Measurements from ENCODE around the gene GASK1A.

The GASK1A gene

DNA sequence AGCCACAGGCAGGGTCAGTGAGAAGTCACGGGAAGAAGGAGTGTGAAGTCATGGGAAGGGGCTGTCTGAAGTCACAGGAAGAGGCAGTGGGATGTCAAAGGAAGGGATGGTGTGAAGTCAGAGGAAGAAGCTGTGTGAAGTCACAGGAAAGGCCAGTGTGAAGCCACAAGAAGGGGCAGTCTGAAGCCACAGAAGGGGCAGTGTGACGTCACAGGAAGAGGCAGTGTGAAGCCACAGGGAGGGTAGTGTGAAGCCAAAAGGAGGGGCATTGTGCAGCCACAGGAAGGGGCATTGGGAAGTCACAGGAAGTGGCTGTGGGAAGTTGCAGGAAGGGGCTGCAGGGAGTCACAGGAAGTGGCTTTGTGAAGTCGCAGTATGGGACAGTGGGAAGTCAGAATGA is 35.1 kb downstream of the GASK1A start:
- ATAC-seq (no peak), DNase-seq (no peak)

DNA sequence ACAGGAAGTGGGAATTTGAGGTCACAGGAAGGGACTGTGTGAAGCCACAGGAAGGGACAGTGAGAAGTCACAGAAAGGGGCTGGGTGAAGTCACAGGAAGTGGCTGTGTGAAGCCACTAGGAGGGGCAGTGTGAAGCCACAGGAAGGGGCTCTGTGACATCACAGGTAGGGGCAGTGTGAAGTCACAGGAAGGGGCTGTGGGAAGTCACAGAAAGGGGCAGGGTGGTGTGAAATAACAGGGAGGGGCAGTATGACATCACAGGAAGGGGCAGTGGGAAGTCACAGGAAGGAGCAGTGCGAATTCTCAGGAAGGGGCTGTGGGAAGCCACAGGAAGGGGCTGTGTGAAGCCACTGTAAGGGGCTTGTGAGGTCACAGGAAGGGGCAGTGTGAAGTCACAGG is 35.8 kb downstream of the GASK1A start:
- ATAC-seq (no peak), DNase-seq (no peak)

DNA sequence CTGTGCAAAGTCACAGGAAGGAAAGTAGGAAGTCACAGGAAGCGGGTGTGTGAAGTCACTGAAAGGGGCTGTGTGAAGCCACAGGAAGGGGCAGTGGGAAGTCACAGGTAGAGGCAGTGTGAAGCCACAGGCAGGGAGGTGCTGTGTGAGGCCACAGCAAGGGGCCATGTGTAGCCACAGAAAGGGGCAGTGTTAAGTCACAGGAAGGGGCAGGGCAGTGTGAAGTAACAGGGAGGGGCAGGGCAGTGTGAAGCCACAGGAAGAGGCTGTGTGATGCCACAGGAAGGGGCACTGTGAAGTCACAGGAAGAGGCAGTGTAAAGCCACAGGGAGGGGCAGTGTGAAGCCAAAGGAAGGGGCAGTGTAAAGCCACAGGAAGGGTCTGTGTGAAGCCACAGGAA is 36.5 kb downstream of the GASK1A start:
- DNase-seq = no peak
- no peak for ATAC-seq

DNA sequence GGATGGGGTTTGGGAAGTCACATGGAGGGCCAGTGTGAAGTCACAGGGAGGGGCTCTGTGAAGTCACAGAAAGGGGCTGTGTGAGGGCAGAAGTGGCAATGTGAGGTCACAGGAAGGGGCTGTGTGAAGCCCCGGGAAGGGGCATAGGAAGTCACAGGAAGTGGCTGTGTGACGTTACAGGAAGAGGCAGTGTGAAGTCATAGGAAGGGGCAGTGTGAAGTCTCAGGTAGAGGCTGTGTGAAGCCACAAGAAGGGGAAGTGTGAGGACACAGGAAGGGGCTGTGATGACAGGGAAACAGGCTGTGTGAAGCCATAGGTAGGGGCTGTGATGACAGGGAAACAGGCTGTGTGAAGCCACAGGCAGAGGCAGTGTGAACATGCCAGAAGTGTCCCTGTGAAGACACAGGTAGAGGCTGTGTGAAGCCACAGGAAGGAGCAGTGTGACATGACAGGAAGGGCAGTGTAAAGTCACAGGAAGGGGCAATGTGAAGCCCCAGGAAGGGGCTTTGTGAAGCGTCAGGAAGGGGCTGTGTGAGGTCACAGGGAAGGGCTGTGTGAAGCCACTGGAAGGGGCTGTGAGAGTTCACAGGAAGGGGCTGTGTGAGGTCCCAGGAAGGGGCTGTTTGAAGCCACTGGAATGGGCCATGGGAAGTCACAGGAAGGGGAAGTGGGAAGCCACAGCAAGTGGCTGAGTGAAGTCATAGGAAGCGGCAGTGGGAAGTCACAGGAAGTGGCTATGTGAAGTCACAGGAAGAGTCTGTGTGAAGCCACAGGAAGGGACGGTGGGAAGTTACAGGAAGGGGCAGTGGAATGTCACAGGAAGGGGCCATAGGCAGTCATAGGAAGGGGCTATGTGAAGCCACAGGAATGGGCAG is 37.1 kb downstream of the GASK1A start:
- no peak for ATAC-seq
- no peak for DNase-seq

- no peak for DNase-seq
- no peak for ATAC-seq
Measured at GRCh38 chr3:43017004-43017403, 37.9 kb downstream of the GASK1A start.

DNA sequence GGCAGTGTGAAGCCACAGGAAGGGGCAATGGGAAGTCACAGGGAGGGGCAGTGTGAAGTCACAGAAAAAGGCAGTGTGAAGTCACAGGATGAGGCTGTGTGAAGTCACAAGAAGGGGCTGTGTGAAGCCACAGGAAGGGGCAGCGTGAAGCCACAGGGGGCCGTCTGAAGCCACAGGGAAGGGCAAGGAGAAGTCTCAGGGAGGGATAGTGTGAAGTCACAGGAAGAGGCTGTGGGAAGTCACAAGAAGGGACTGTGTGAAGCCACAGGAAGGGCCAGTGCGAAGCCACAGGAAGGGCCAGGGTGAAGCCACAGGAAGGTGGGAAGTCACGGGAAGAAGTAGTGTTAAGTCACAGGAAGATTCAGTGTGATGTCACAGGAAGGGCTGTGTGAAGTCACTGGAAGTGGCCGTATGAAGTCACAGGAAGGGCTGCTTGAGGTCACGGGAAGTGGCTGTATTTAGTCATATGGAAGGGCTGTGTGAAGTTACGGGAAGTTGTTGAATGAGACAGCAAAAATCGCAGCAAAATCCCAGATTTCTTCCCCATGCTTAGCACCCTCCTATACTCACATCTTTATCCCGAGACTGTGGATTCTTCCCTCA is 38.6 kb downstream of the GASK1A start:
- no peak for ATAC-seq
- no peak for DNase-seq

DNA sequence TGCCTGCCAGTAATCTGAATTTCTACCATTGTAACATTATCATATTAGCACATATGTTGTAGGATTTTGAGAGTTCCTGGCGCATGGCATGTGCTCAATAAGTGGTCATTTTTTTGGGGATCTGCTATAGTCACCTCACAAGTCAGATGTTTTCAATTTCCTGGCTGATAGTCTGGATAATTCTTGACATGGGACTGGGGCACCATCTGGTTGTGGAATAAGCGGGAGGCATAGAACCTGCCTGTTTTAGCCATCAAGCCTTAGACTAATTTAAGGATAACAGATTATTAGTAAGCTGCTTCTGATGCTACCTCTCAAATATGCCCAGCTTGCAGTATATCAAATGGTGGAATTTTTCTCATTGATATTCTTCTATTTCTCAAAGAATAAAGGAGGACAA is 39.1 kb downstream of the GASK1A start:
- DNase-seq (no peak), ATAC-seq (no peak)

- DNase-seq (no peak), ATAC-seq (no peak)
Measured at GRCh38 chr3:43019006-43019809, 40.1 kb downstream of the GASK1A start.

- DNase-seq (no peak), ATAC-seq (no peak)
Measured at GRCh38 chr3:43019826-43020225, 40.7 kb downstream of the GASK1A start.

- DNase-seq (no peak), ATAC-seq (no peak)
Measured at GRCh38 chr3:43021186-43021585, 42.1 kb downstream of the GASK1A start.

- DNase-seq (no peak), ATAC-seq (no peak)
Measured at GRCh38 chr3:43022121-43022520, 43.0 kb downstream of the GASK1A start.

DNA sequence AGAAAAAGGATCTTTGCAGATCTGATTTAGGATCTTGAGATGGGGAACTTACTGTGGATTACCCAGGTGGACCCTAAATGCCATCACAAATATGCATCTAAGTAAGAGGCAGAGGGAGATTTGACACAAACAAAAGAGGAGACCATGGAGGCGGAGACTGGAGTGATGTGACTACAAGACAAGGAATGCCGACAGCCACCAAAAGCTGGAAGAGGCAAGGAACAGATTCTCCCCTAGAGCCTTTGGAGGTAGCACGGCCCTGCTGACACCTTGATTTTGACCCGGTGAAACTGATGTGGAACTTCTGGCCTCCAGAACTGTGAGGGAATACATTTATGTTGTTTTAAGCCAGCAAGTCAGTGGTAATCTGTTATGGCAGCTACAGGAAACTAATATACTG is 44.0 kb downstream of the GASK1A start:
- ATAC-seq (no peak), DNase-seq (no peak)

GRCh38 chr3:43023746-43024145 is 44.6 kb downstream of the GASK1A start:
- no peak for DNase-seq
- ATAC-seq = no peak

DNA sequence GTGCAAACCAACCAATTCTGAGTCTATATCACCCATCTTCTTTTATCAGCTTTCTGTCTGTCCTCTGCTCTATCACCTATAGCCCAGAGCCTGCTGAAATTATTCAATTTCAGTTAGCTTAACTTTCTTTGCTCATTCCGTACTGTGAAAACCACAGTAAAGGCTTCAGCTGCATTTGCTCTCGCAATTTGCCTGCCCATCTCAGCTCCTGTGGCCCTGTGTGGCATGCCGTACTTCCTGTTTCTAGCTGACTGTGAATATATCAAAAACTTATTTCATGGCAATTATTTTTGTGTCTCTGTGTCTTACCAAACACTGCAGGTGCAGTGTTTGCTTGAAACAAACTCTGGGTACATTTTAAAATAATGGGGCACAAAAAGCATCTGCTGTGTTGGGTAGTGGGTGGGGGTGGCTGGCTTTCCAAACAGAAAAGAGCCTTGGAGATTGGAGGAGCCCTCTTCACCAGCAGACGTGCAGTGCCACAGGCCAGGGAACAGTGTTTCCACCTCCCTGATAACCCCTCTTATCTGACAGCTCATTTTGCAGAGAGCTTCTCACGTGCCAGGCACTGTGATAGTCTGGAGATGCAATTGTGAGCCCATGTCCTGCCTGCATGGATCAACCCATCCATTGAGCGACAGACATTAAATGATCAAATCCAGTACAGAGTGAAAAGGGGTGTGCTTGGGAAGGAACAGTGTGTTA is 45.2 kb downstream of the GASK1A start:
- peak; percentile 36 for DNase-seq
- peak; percentile 79 for ATAC-seq

DNA sequence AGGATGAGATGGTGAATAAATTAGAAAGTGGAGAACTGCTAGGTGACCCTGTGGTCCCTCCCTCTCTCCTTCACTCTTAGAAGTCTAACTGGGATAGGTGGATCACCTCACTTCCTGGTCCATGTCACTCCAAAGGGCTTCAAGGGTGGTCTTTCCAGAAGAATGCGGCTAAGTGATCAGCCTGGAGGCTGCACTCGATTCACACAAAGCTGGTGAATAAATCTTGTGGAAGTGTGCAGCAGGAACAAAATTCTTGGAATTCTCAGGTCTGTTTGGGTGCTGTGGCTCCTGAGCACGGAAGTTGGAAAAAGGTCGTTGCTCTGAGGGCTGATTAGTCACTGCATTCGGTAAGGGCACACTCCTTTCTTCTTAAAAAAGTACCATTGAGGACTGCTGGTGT is 46.3 kb downstream of the GASK1A start:
- no peak for DNase-seq
- ATAC-seq = no peak

GRCh38 chr3:43028001-43028400 is 48.9 kb downstream of the GASK1A start:
- ATAC-seq = no peak
- DNase-seq = no peak

DNA sequence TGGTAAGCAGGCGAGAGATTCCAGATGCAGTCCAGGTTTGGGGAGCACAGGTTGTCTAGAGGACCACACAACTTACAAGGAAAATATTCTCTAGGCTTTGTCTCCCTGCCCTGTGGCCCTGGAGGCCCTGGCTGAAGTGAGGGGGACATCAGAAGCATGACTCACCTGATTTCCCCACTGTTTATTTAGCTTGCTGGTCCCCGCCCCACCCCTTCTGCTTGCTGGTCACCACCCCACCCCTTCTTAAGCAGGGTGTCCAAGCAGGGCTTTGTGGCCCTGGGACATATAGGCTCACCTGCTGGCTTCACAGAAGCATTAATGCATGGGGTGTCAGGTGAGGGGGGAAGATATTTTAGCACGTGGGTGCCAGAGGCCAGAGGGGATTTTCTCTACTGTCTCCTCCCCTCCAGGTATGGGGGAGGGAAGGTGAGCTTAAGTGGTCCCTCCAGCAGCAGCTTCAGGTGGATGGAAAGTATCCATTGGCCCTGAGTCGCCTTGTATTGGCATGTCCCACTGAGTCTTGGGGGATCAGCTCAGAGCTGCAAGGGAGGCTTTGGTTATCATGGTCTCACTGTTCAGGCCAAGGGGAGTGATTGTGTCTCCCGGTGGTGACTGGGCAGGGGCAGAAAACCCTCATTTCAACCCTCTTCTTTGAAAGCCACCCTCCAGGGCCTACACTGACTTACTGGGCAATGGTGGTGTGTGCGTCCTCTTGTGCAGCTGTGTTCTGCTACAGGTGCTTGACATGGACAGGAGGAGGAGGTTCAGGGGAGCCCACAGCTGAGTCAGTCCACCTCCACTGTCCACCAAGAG is 49.8 kb downstream of the GASK1A start:
- DNase-seq (no peak), ATAC-seq (no peak)

DNA sequence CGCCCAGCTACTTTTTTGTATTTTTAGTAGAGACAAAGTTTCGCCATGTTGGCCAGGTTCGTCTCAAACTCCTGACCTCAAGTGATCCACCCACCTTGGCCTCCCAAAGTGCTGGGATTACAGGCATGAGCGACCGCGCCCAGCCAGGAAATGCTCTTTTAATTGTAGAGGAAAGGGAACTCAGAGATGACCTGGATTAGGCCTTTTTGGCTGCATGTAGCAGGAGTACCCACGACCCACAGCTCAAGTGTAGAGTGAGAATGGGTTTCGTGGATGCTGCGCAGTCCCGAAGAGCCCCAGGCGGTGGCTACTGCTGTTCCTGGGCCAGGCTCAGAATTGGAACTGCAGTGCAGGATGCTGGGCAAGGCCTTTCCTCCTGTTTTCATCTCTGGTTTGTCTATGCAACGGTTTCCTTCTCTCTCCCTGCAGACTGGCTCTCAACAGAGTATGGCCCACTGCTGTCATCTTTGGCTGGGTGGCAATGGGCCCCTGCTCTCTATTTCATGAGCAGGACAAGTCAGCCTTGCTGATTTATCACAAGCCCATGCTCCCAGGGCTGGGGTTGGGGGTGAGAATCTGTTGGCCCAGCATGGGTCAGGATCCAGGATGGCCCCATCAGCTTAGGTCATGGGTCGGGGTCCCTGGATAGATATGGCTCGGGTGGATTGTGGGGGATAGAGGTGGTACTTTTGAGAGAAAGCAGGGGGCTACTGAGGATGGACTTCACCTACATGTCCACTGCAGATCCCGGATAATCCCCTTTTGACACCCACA is 51.2 kb downstream of the GASK1A start:
- no peak for ATAC-seq
- no peak for DNase-seq

DNA sequence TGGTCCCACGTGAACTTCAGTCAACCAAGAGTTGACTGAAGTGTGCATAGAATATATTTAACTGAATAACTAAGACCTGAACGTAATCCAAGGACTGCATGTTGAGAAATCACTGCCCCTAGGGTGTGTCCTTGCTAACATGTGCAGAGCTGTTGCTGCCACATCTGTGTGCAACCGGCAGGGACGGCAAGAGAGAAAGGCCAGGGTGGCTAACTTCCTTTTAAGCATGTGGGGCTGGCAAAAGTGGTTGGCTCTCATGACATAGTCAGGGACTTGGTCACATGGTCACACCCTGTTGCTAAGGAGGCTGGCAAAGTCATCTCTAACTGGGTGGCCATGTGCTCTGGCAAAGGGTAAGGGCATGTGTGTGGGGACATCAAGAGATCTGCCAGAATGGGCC is 52.4 kb downstream of the GASK1A start:
- ATAC-seq = no peak
- DNase-seq = no peak

DNA sequence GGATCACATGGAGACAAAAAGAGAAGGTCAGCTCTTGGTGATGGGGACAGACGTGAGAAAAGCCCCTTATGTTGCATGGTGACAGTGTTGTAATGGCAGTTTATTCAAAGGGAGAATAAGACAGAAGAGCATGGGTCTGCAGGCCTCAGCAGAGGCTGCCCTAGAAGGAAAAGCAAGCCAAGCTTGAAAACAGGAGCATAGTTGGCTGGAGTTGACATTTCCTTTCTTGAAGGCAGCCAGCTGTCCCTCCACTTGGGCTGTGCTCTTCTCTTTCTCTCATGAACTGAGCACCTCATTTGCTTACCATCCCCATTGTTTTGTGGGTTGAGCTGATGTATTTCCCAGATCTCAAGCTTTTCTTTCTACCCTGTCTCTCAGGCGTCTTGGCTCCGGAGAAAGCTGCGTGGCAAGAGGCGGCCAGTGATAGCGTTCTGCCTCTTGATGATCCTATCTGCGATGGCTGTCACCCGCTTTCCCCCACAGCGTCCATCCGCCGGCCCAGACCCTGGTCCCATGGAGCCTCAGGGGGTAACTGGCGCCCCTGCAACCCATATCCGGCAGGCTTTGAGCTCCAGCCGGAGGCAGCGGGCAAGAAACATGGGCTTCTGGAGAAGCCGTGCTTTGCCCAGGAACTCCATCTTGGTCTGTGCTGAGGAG is 52.9 kb downstream of the GASK1A start:
- no peak for DNase-seq
- ATAC-seq = no peak
